Stimulated activated CD8-positive, alpha-beta memory T cell treated with anti-CD3 and anti-CD28 coated beads, Interleukin-15, amount 100 ng/mL, for 1 hour (primary cell): Measurements from ENCODE around the gene CISD2.
"Not testable (repeated sequence)": the region's sequence is repeated elsewhere in the genome, so short reads cannot be mapped to it uniquely, and the experiment has no call there.

ENCODE experiments used
- DNase-seq: peaks from one replicate; pipeline ENCODE4 v3.0.0-alpha.2; 2020; ENCODE audit warnings: low read depth

CISD2 gene

DNA sequence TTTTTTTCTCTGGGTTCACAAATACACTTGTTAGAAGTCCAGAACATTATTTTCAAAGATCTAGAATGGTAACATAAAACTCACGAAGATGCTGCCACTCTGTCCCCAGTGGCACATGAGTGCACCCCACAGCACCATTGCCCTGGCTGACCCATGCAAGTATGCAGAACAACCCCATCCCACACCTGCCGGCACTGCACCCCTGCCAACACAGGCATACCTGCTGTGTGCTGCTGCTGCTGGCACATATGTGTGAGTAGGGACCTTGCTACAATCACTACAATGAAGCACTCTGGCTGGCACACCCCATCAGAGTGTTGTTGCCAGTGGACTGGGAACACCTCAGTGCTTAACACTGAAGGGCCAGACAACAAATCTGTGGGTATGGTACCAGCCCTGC lies 66.9 kb downstream of the CISD2 start:
- no peak for DNase-seq

DNA sequence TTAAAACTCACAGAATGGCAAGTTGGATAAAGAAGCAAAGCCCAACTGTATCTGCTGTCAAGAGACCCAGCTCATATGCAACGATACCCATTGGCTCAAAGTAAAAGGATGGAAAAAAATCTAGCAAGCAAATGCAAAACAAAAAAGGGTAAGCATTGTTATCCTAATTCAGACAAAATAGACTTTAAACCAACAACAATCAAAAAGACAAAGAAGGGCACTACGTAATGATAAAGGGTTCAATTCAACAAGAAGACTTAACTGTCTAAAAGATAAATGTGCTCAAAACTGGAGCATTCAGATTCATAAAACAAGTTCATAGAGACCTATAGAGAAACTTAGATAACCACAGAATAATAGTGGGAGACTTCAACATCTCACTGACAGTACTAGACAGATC lies 69.3 kb downstream of the CISD2 start:
- DNase-seq, result not testable (repeated sequence)
